Measurements from ENCODE around the gene EXOSC2. TPM values are rescaled to one million over a fixed set of nuclear protein-coding genes. Genes with fewer than 3 reads are reported as not detected.
A peak's percentile ranks its signal among the peaks of the same experiment; 100 is the strongest.

Gene EXOSC2
- total and polyA plus RNA-seq, 2 experiments from 2014 or later = 37.6 to 77.7 TPM

DNA sequence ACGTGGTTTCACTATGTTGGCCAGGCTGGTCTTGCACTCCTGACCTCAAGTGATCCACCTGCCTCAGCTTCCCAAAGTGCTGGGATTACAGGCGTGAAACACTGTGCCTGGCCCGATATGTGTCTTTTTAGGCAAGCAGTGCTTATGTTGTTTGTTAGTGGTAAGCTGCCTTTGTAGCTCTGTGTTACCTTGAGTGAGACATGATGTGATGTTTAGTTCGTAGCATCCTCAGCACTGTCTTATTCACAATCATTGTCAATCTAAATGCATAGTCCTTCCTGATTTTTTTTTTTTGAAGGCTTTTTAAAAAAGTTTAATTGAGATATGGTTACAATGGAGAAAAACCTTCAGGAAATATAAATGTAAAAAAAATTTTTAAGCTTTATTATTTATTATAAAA is 45.5 kb downstream of the EXOSC2 start:
- no peak overlapping the region for H3K4me3 Mint-ChIP-seq
- Histone ChIP-seq H3K9me2 (ENCODE audit: insufficient read depth) (no peaks in the 10 kb centered on the region), H3K27ac (ENCODE audit: low read depth) (peak overlapping the region; percentile 50; the same call in 1 of the 2 replicates), H3F3A (replicated peaks; ENCODE audit: low read depth) (no peaks in the 10 kb centered on the region), H3K4me2 (no peak overlapping the region), H3K4me3 (no peak overlapping the region), H4K20me1 (replicated peaks; ENCODE audit: insufficient read depth) (no peaks in the 10 kb centered on the region; the same call in none of the 2 replicates), H3K79me2 (replicated peaks; ENCODE audit: insufficient read depth) (peaks cover 82% of the 10 kb centered on the region), H2AFZ (no peak overlapping the region), H3K4me1 (ENCODE audit: insufficient read depth) (0 out of 2 replicates have a peak, but pooled peaks cover 5% of the 10 kb centered on the region), H3K36me3 (ENCODE audit: insufficient read depth) (no peaks in the 10 kb centered on the region), H3K27me3 (ENCODE audit: insufficient read depth) (no peaks in the 10 kb centered on the region)
- TF ChIP-seq, protein P1, sequence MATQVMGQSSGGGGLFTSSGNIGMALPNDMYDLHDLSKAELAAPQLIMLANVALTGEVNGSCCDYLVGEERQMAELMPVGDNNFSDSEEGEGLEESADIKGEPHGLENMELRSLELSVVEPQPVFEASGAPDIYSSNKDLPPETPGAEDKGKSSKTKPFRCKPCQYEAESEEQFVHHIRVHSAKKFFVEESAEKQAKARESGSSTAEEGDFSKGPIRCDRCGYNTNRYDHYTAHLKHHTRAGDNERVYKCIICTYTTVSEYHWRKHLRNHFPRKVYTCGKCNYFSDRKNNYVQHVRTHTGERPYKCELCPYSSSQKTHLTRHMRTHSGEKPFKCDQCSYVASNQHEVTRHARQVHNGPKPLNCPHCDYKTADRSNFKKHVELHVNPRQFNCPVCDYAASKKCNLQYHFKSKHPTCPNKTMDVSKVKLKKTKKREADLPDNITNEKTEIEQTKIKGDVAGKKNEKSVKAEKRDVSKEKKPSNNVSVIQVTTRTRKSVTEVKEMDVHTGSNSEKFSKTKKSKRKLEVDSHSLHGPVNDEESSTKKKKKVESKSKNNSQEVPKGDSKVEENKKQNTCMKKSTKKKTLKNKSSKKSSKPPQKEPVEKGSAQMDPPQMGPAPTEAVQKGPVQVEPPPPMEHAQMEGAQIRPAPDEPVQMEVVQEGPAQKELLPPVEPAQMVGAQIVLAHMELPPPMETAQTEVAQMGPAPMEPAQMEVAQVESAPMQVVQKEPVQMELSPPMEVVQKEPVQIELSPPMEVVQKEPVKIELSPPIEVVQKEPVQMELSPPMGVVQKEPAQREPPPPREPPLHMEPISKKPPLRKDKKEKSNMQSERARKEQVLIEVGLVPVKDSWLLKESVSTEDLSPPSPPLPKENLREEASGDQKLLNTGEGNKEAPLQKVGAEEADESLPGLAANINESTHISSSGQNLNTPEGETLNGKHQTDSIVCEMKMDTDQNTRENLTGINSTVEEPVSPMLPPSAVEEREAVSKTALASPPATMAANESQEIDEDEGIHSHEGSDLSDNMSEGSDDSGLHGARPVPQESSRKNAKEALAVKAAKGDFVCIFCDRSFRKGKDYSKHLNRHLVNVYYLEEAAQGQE (IDR thresholded peaks at IDR 0.05; ENCODE audit: unreplicated experiment) = no peak
- TF ChIP-seq EZH2phosphoT487 (IDR thresholded peaks at IDR 0.05; ENCODE audit: unreplicated experiment) (no peak), ZNF462 (CRISPR knock-in tag; IDR thresholded peaks at IDR 0.05) (no peak), ZNF114 (CRISPR knock-in tag; IDR thresholded peaks at IDR 0.05) (no peak), POLR2AphosphoS5 (IDR thresholded peaks at IDR 0.05; ENCODE audit: low read depth) (no peak), CREB1 (CRISPR knock-in tag; IDR thresholded peaks at IDR 0.05; ENCODE audit: low read depth) (no peak), ZNF331 (CRISPR knock-in tag; IDR thresholded peaks at IDR 0.05; ENCODE audit: low read depth) (no peak), JUNB (IDR thresholded peaks at IDR 0.05; ENCODE audit: unreplicated experiment) (no peak), ETS1 (IDR thresholded peaks at IDR 0.05) (no peak), STAT1 (IDR thresholded peaks at IDR 0.05; ENCODE audit: unreplicated experiment) (no peak), NANOG (IDR thresholded peaks at IDR 0.05; ENCODE audit: borderline replicate concordance) (no peak), EZH2 (IDR thresholded peaks at IDR 0.05; ENCODE audit: low read depth, unreplicated experiment) (no peak)
- TF ChIP-seq, protein P2, sequence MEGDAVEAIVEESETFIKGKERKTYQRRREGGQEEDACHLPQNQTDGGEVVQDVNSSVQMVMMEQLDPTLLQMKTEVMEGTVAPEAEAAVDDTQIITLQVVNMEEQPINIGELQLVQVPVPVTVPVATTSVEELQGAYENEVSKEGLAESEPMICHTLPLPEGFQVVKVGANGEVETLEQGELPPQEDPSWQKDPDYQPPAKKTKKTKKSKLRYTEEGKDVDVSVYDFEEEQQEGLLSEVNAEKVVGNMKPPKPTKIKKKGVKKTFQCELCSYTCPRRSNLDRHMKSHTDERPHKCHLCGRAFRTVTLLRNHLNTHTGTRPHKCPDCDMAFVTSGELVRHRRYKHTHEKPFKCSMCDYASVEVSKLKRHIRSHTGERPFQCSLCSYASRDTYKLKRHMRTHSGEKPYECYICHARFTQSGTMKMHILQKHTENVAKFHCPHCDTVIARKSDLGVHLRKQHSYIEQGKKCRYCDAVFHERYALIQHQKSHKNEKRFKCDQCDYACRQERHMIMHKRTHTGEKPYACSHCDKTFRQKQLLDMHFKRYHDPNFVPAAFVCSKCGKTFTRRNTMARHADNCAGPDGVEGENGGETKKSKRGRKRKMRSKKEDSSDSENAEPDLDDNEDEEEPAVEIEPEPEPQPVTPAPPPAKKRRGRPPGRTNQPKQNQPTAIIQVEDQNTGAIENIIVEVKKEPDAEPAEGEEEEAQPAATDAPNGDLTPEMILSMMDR (conservative IDR thresholded peaks at IDR 0.05; ENCODE audit: low read depth in 2 of 2) = no peak
- no peak for DNase-seq (ENCODE audit: low spot score)
- 0 out of 3 replicates have a peak, but pooled peaks cover 11% of the 10 kb centered on the region for H3K36me3 Mint-ChIP-seq (ENCODE audit: low read depth)
- no peak for ATAC-seq
- H3K27ac Mint-ChIP-seq = no peak overlapping the region
- H3K9me3 Mint-ChIP-seq = no peaks in the 10 kb centered on the region
- H3K27me3 Mint-ChIP-seq (ENCODE audit: insufficient read depth, low read depth, poor library complexity) = peaks cover 2% of the 10 kb centered on the region
- peaks cover 5% of the 10 kb centered on the region for H3K4me1 Mint-ChIP-seq

Data from GM23338 (cell line).